A549 (cell line): ENCODE measurements around the gene SLC26A8.

Experiments
- CBX2 ChIP-seq: fragments of 200-600 bp; sonication (generic); IDR thresholded peaks from 2 replicates; pipeline ENCODE4 v1.6.1; 2016; ENCODE audit warnings: low read depth, mild to moderate bottlenecking, borderline replicate concordance
- CTCF ChIP-seq: fragments of >200 bp; sonication (Bioruptor Twin); formaldehyde crosslinking; IDR thresholded peaks from 3 replicates; pipeline ENCODE4 v1.5.1; 2016
- EP300 ChIP-seq, 2 experiments: fragments of >200 bp; sonication (Bioruptor Twin); formaldehyde crosslinking; IDR thresholded peaks; 2 replicates in 1 of 2; 3 replicates in 1 of 2; pipeline ENCODE4 v1.6.1; 2016 to 2017
- MAX ChIP-seq: IDR thresholded peaks from 2 replicates; pipeline ENCODE4 v1.6.1; 2012
- MAZ ChIP-seq: fragments of 150-350 bp; IDR thresholded peaks from 2 replicates; pipeline ENCODE4 v1.6.1; 2014; ENCODE audit warnings: antibody characterized with exemption, low read depth, low read length, borderline replicate concordance
- PHF8 ChIP-seq: fragments of 200-600 bp; sonication (generic); IDR thresholded peaks from 2 replicates; pipeline ENCODE4 v1.6.1; 2016; ENCODE audit warnings: low read depth, mild to moderate bottlenecking, antibody characterized with exemption, moderate library complexity, borderline replicate concordance
- POLR2A ChIP-seq: IDR thresholded peaks from 2 replicates; pipeline ENCODE4 v1.6.1; 2012; ENCODE audit warnings: mild to moderate bottlenecking, low read length
- POLR2AphosphoS2 ChIP-seq: conservative IDR thresholded peaks from 2 replicates; pipeline ENCODE4 v1.6.1; 2012; ENCODE audit warnings: low read length, improper control_type of control experiment, inconsistent platforms
- RAD21 ChIP-seq, 2 experiments: fragments of >200 bp in 1 of 2; sonication (Bioruptor Twin) in 1 of 2; formaldehyde crosslinking in 1 of 2; IDR thresholded peaks in 1 of 2; conservative IDR thresholded peaks in 1 of 2; 2 replicates in 1 of 2; 3 replicates in 1 of 2; pipeline ENCODE4 v1.6.1; 2012 to 2018; ENCODE audit warnings: inconsistent platforms in 1 of 2
- RFX5 ChIP-seq: fragments of 450-650 bp; IDR thresholded peaks from 2 replicates; pipeline ENCODE4 v1.7.1; 2014; ENCODE audit warnings: antibody characterized with exemption, mild to moderate bottlenecking, moderate library complexity
- RNF2 ChIP-seq: fragments of 200-600 bp; sonication (generic); IDR thresholded peaks from 2 replicates; pipeline ENCODE4 v1.6.1; 2016; ENCODE audit warnings: low read depth, mild to moderate bottlenecking, antibody characterized with exemption, moderate library complexity, borderline replicate concordance
- ZC3H11A ChIP-seq: fragments of 450-650 bp; IDR thresholded peaks from 2 replicates; pipeline ENCODE4 v1.6.1; 2014; ENCODE audit warnings: antibody characterized with exemption, mild to moderate bottlenecking
- TF ChIP-seq, protein P1 (sequence below): fragments of 450-650 bp; IDR thresholded peaks from 2 replicates; pipeline ENCODE4 v1.6.1; 2014; ENCODE audit warnings: antibody characterized with exemption

DNA sequence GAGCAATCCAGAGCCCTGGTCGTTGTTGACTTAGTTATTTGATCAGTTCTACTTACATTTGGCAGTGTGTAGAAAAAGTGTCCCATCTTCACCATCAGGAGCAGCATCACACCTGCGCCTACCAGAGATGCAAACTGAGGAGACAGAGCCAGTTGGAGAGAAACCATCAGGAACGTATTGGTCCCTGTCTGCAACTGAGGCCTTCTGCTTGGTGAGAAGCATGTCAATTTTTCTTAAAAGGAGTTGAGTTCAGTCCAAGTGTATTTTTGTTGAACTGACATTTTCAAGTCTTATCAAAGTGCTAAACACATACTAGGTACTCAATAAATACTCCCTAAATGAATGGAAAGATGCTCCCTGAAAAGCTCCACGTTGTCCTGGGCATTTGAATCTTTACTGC is 55.6 kb downstream of the SLC26A8 start:
- no peak for TF ChIP-seq CTCF
- TF ChIP-seq POLR2A, result no peak
- TF ChIP-seq POLR2AphosphoS2, result no peak
- no peak for TF ChIP-seq RFX5
- TF ChIP-seq EP300 (IDR thresholded peaks at IDR 0.05), result no peak
- TF ChIP-seq, protein P1, sequence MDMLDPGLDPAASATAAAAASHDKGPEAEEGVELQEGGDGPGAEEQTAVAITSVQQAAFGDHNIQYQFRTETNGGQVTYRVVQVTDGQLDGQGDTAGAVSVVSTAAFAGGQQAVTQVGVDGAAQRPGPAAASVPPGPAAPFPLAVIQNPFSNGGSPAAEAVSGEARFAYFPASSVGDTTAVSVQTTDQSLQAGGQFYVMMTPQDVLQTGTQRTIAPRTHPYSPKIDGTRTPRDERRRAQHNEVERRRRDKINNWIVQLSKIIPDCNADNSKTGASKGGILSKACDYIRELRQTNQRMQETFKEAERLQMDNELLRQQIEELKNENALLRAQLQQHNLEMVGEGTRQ, result no peak
- TF ChIP-seq MAZ, result no peak
- TF ChIP-seq CBX2, result no peak
- no peak for TF ChIP-seq RNF2
- TF ChIP-seq MAX, result no peak
- TF ChIP-seq ZC3H11A, result no peak
- no peak for TF ChIP-seq RAD21 (conservative IDR thresholded peaks at IDR 0.05 in 1 of 2, IDR thresholded peaks at IDR 0.05 in 1 of 2)
- no peak for TF ChIP-seq PHF8
